NCI-H1930 (cell line): ENCODE results near the gene CDC34.
A peak's percentile ranks its signal among the peaks of the same experiment; 100 is the strongest.
"Not testable (repeated sequence)": the region's sequence is repeated elsewhere in the genome, so short reads cannot be mapped to it uniquely, and the experiment has no call there.

Experiments used
- DNase-seq, 2 experiments: peaks; one replicate each; lab custom pipeline; 2025; lab: John Stamatoyannopoulos, UW

The CDC34 gene

GRCh38 chr19:573519-573825 is 41.9 kb downstream of the CDC34 start:
- DNase-seq = no peak

GRCh38 chr19:574658-575526 is 43.3 kb downstream of the CDC34 start:
- no peak for DNase-seq

GRCh38 chr19:575527-576506 is 44.3 kb downstream of the CDC34 start:
- DNase-seq = no peak

GRCh38 chr19:576768-577438 is 45.3 kb downstream of the CDC34 start:
- DNase-seq = no peak

- DNase-seq = no peak
Measured at GRCh38 chr19:577439-578392, 46.2 kb downstream of the CDC34 start.

GRCh38 chr19:579111-579841 is 47.7 kb downstream of the CDC34 start:
- no peak for DNase-seq

GRCh38 chr19:579842-580155 is 48.2 kb downstream of the CDC34 start:
- no peak for DNase-seq

- DNase-seq = no peak
Measured at GRCh38 chr19:580274-580835, 48.8 kb downstream of the CDC34 start.

- no peak for DNase-seq
Measured at GRCh38 chr19:581399-582111, 50.0 kb downstream of the CDC34 start.

GRCh38 chr19:582497-583197 is 51.1 kb downstream of the CDC34 start:
- no peak for DNase-seq

GRCh38 chr19:583198-583967 is 51.8 kb downstream of the CDC34 start:
- DNase-seq = no peak

GRCh38 chr19:583968-584239 is 52.3 kb downstream of the CDC34 start:
- no peak for DNase-seq

GRCh38 chr19:584240-585001 is 52.9 kb downstream of the CDC34 start:
- DNase-seq = peak in 1 of 2 experiments; percentile 34

GRCh38 chr19:585146-585545 is 53.6 kb downstream of the CDC34 start:
- not testable (repeated sequence) for DNase-seq

GRCh38 chr19:585551-586110 is 54.1 kb downstream of the CDC34 start:
- DNase-seq = no peak

GRCh38 chr19:588093-588740 is 56.7 kb downstream of the CDC34 start:
- DNase-seq = peak; percentile 49 to 50
